ENCODE results near the gene PRKACA.

The PRKACA gene

GRCh38 chr19:14093117-14093823 is 24.3 kb downstream of the PRKACA start:
- no peak for DNase-seq (ENCODE audit: low read depth)

- DNase-seq (ENCODE audit: low read depth) = no peak
Observed at GRCh38 chr19:14091813-14092462, 25.6 kb downstream of the PRKACA start.

GRCh38 chr19:14091081-14091812 is 26.3 kb downstream of the PRKACA start:
- peak; percentile 26 for DNase-seq (ENCODE audit: low read depth)

DNA sequence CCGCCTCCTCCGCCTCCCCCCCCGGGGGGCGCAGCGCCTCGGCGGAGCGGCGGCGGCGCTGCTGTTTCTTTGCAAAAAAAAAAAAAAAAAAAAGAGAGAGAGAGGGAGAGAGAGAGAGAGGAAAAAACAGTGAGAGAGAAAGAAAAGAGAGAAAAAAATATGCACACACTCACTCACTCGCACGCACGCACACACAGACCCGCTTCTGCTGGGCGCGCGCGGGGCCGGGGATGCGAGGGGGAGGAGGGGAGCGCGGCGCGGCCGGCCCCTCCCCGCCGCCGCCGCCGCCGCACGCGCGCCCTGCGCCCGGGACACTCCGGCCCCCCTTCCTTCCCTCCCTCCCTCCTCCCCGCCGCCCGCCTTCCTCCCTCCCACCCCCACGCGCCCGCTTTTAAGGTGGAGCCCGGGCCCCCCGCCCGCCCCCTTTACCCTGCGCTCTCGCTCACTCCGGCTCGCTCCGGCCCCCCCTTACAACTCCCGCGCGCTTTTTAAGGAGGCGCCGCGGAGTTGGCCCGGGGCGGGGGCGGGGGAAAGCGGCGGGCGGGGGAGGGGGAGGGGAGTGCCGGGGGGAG is 27.0 kb downstream of the PRKACA start, which contains the start of gene SAMD1:
Gene SAMD1, minus strand, starts transcription at position 243 of the 572 bp plus-strand sequence.
- DNase-seq (ENCODE audit: low read depth) = peak; percentile 64

DNA sequence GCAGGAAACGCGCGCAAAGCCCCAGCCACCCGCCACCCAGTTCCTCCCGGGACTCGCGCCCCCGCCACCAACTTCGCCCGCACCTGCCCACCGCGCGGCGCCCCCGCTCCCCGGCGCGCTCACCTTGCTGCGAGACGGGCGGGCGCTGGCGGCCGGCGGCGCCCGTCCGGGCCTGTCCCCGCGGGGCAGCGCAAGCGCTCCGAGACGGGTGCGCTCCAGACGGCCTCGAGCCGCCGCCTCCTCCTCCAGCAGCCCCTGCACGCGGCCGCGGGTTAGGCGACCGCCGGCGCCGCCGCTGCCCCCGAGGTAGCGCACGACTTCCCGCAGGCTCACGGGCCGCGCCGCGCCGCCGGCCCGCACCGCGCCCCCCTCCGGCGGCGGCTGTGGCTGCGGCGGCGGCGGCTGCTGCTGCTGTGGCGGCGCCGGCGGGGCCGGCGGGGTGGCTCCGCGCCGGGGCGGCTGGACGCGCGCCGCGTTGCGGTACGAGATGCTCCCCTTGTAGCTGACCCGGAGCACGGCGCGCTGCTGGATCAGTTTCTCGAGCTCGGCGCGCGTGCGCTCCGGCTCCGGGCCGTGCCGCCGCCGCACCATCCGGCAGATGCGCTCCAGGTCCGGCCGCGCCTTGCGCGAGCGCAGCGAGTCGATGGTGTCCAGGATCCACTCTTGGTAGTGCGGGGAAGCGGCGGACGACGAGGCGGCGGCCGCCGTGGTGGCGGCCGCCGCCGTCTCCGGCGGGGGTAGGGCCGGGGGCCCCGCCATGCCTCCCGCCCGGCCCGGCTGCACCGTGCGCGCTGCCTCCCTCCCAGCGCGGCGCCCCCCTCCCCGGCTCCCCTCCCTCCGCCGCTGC is 27.7 kb downstream of the PRKACA start:
- no peak for DNase-seq (ENCODE audit: low read depth)

DNA sequence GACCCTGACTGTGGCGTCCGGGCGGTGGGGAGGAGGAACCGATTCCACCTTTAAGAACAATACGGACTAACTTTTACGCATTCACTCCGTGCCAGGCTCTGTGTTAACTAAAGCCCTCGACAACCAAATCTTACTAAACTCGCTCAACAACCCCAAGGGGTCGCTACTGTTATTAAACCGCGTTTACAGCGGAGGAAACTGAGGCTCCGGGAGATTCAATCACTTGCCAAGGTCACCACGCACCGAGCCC is 28.2 kb downstream of the PRKACA start:
- DNase-seq (ENCODE audit: low read depth) = no peak

DNA sequence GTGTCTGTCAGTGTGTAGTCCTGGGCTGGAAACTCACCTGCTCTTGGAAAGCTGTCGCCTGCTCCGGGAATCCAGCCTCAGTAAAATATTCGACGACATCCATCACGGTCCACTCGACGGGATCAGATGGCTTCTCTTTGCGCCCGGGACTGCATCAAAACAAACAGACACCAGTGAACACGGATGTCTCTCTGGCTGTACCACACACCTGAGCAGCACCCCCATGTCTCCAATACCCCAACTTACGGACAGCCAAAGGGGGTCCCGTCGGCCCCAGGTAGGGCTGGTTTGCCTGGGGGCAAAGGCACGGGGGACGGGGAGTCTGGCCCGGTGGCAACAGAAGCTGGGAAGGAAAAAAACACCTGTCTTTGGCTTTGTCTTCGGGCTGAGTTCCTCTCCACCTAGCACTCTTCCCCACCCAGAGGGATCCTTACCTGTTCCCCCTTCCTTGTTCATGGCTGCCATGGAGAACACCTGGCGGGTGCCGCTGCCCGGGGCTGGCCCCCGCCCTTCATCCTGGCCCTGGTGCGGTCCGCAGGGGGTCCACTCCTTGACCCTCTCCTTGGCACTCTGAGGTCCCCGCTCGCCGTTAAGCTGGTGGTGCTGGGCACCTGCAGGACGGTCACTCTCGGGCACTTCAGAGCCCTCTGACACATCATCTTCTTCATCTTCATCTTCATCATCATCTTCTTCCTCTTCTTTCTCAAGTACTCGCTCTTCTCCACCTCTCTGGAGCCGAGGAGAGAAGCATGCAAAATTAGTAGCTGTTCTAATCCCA is 28.7 kb downstream of the PRKACA start:
- no peak for DNase-seq (ENCODE audit: low read depth)

GRCh38 chr19:14086098-14086497 is 31.5 kb downstream of the PRKACA start:
- DNase-seq (ENCODE audit: low read depth) = no peak

GRCh38 chr19:14085309-14085995 is 32.1 kb downstream of the PRKACA start, which contains the start of gene C19orf67:
TSS of gene C19orf67 (minus strand) at chr19:14085783. CDS start at chr19:14085627, 156 bp downstream.
- DNase-seq (ENCODE audit: low read depth) = no peak

DNA sequence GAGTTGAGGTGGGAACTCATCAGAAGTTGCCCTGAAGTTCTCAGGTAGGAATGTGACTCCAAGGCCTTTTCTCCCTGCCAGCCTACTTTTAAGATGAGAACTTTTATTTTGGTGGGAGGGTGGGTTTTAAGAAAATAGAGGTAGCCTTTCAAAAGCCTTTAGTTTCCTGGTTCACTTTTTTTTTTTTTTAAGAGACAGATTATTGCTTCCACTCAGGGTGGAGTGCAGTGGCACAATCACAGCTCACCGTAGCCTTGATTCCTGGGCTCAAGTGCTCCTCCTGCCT is 34.9 kb downstream of the PRKACA start:
- no peak for DNase-seq (ENCODE audit: low read depth)

DNA sequence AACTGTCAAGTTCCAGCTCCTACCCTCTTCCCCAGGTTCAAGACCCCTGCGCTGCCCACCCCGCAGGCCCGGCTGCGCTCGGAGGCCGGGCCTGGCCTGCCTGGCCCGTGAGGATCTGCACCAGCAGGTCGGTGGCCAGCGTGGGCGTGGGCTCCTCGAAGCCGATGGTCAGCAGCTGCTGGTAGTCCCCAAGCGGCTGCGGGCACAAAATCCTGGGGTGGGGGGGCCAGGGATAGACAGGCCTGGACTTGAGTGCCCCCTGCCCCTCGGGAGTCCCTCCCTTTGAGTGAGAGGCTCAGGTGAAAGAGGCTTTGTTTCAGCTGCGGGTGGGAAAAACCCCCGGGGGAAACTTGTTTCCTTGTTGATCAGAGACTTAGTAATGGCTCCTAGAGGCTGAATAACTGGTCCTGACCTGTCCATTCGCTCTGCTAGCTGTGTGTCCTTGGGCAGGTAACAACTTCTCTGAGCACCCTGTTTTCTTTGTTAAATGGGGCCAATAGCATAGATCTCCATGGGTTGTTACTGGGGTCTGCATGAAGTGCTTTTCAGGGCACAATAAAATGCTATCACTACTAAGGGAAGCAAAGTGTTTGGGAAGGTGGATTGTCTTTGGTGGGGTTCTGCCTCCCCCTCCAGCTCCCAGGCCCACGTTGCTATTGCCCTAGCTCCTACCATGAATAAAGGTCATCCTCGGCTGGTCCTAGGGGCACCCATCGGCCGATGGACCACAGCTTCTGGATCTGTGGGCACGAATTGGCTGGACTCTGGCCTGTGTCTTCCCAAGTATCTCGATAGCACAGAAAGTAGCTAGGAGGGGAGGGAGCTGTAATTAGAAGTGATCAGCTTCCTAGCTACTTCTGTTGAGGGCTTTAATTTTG is 35.5 kb downstream of the PRKACA start:
- DNase-seq (ENCODE audit: low read depth) = no peak

DNA sequence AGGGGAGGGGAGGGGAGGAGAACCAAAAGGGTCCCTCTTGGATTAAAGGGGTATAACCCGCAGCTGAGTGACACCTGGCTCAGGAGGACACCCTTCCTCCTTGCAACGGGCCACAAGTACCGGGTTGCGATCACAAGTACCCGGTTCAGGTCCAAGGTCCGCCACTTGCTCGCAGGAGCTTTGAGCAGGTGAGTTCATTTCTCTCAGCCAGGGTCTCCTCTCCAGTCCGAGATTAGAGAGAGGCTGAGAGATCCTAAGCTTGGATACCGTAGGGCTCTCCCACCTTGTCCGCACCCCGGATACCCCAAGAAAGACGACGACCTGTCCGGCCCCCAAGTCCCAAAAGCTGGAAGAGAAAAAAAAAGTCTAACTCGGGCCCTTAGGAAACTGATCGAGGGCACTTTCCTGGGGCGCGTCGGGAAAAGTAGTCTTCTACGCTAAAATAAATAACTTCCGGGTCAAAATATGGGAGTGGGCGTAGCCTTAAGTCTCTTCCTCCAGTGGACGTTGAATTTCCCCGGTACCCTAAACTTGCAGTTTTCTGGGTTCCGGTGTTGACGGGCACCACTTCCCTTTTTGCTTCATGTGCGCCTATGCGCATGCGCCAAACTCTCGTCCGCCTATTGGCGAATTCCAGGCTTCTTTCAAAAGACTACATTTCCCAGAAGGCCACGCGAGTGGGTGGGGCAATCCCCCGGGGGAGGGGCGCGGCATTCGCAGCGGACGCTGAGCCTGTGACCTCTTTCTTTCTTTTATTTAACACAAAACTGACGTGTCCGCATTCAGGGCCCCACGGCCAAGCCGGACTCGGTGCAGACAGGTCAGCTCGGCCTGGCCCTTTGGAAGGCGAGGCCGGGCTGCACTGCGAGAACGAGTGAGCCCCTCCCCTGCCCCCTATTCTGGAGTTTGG is 36.4 kb downstream of the PRKACA start:
- peak; percentile 97 for DNase-seq (ENCODE audit: low read depth)

- DNase-seq (ENCODE audit: low read depth) = no peak
Observed at GRCh38 chr19:14078411-14078810, 39.2 kb downstream of the PRKACA start.

DNA sequence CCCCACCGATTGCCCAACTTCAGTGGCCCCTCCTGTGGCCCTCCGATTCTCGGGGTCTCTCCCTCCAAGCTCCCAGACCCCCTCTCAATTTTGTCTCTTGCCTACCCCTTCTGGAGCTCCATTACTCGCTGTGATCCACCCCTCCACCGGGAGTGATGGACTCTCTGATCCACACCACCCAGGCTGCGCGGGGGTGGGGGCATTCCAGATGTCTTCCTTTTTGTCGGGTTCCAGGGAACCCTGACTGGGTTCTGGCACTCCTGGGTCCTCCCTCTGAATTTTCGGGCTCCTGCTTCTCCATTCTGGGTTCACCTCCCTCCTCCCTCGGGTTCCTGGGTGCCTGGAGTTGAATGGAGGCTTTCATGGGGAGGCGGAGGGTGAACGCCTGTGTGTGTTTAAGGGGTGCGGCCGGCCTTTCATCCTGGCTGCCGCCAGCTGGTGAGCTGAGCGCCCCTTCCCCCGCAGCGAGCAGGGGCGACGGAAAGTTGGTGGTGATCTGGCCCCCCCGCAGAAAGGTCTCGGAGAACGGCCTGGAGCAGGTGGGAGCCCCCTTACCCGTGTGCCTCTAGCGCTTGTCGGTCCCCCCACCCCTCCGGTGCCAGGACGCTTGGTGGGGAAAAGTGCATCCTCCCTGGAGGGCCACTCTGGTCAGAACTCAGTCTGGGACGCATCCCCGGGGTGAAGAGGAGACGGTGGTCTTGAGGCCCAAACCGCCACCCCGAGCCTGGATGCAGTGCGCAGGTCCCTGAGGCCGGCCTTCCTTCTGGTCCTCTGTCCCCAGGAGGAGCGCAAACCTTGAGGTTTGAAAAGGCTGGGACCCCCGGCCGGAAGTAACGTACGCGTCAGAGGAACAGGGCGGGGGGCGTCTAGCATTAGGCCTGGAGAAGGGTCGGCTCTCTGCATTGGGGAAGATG is 43.4 kb downstream of the PRKACA start:
- no peak for DNase-seq (ENCODE audit: low read depth)

DNA sequence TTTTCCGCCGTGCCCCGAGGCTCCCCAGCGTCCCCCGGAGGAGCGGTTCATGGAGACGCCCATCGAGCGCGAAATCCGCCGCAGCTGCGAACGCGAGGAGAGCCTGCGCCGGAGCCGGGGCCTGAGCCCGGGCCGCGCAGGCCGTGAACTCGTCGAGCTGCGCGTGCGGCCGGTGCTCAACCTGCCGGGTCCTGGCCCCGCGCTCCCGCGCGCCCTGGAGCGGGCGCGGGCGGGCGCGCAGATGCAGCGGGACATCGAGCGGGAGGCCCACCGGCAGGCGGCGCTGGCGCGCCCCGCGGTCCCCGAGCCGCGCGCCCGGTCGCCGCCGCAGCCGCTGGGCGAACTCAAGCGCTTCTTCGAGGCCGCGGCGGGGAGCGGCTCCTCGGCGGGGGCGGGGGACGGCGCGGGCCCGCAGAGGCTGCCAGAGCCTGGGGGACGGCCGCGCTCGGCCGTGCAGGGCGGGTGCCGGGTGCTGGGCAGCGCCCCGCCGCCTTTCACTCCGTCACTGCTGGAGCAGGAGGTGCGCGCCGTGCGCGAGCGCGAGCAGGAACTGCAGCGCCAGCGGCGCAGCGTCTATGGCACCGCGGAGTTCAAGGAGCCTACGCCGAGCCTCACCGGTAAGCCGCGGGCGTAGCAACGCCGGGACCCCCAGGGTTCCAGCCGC is 44.2 kb downstream of the PRKACA start:
- DNase-seq (ENCODE audit: low read depth) = peak; percentile 55

DNA sequence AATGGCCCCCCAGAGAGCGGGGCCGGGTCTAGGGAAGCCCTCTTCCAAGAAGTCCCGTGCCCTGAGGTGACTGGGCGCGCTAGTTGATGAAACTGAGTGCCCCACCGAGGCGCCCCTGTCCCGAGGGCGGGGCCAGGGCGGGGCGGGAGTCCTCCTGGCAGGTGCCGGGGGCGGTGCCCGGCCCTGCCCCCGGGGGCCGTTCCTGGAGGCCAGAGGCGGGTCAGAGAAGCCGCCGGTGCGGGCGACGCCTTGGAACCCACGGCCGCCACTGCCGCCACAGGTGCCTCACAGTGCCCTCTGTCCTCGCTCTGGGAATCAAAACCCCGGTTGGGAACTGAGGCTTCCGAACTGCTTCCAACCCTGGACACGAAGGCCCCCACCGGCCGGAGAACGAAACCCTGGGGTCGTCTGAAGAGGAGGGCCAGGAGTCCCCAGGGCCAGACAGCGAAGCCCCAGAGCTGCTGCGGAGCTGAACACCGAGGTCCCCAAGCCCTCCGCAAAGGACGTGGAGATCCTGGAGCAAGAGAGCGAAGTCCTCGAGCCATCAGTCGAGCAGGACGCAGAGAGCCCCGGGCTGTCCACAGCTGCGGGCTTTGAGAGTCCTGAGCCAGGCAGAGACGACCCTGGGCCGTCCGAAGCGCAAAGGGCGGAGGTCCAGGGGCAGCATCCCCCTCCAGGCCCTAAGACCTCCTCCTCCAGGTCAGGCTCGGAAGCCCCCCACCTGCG is 44.9 kb downstream of the PRKACA start, which contains the start of gene MISP3:
Gene MISP3, plus strand, starts transcription at position 252 of the 726 bp plus-strand sequence. CDS start 524 bp downstream, outside the sequence.
- no peak for DNase-seq (ENCODE audit: low read depth)
